OCI-LY3 (cell line): ENCODE data around the gene CCDC127.
"Not testable (repeated sequence)": the region's sequence is repeated elsewhere in the genome, so short reads cannot be mapped to it uniquely, and the experiment has no call there.

ENCODE experiments used
- CTCF ChIP-seq: fragments of 200-600, 300-600 bp; sonication (generic); IDR thresholded peaks from 2 replicates; pipeline ENCODE4 v1.5.1; 2014; ENCODE audit warnings: antibody characterized with exemption, low read length, low read depth
- EZH2phosphoT487 ChIP-seq: fragments of 200-600 bp; shearing (Covaris generic); IDR thresholded peaks from 2 replicates; pipeline ENCODE4 v1.6.1; 2018; ENCODE audit warnings: antibody characterized with exemption, mixed run types, low read depth

GRCh38 chr5:216076-216475 is 1.9 kb downstream of the CCDC127 start:
- not testable (repeated sequence) for TF ChIP-seq CTCF, EZH2phosphoT487
